GM12801 (cell line): Measurements from ENCODE around the gene EPS15.

Experiments
- CTCF ChIP-seq: IDR thresholded peaks from one replicate; pipeline ENCODE4 v1.5.1; 2011; ENCODE audit warnings: control low read depth; ENCODE audit not compliant: insufficient read length; ENCODE audit errors: extremely low read depth

Gene EPS15

GRCh38 chr1:51317798-51318197 lies 201.3 kb downstream of the EPS15 start:
- no peak for TF ChIP-seq CTCF

GRCh38 chr1:51316846-51317120 lies 202.3 kb downstream of the EPS15 start:
- no peak for TF ChIP-seq CTCF

- no peak for TF ChIP-seq CTCF
These were observed 202.8 kb downstream of the EPS15 start for GRCh38 chr1:51316113-51316845.

- TF ChIP-seq CTCF, result no peak
These were observed 204.1 kb downstream of the EPS15 start for GRCh38 chr1:51314974-51315373.

- no peak for TF ChIP-seq CTCF
These were observed 204.9 kb downstream of the EPS15 start for GRCh38 chr1:51313961-51314777.

GRCh38 chr1:51313268-51313852 lies 205.7 kb downstream of the EPS15 start:
- TF ChIP-seq CTCF, result no peak

GRCh38 chr1:51312718-51313117 lies 206.3 kb downstream of the EPS15 start:
- no peak for TF ChIP-seq CTCF
